IPS-NIHi7 (cell line): Measurements from ENCODE around the gene LIPE.

Experiments used
- DNase-seq: peaks from one replicate; pipeline ENCODE4 v3.0.0; 2012; ENCODE audit warnings: mixed read lengths; ENCODE audit errors: extremely low spot score

LIPE gene

DNA sequence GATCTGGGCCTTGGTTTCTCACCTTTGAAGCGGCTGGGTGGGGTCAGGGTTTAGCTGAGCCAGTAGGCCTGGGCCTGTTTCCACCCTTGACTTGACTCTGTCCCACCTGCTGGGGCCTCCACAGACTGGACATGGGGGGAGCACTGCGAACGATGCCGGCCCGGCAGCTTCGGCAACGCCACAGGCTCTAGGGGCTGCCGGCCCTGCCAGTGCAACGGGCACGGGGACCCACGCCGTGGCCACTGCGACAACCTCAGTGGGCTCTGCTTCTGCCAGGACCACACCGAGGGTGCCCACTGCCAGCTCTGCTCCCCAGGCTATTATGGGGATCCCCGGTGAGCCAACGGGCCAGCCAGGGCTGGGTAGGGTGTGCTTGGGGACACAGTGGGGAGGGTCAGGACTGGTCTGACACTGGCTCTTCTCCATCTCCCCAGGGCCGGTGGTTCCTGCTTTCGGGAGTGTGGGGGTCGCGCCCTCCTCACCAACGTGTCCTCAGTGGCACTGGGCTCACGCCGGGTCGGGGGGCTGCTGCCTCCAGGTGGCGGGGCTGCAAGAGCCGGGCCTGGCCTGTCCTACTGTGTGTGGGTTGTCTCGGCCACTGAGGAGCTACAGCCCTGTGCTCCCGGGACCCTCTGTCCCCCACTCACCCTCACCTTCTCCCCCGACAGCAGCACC lies 73.7 kb downstream of the LIPE start:
- no peak for DNase-seq

DNA sequence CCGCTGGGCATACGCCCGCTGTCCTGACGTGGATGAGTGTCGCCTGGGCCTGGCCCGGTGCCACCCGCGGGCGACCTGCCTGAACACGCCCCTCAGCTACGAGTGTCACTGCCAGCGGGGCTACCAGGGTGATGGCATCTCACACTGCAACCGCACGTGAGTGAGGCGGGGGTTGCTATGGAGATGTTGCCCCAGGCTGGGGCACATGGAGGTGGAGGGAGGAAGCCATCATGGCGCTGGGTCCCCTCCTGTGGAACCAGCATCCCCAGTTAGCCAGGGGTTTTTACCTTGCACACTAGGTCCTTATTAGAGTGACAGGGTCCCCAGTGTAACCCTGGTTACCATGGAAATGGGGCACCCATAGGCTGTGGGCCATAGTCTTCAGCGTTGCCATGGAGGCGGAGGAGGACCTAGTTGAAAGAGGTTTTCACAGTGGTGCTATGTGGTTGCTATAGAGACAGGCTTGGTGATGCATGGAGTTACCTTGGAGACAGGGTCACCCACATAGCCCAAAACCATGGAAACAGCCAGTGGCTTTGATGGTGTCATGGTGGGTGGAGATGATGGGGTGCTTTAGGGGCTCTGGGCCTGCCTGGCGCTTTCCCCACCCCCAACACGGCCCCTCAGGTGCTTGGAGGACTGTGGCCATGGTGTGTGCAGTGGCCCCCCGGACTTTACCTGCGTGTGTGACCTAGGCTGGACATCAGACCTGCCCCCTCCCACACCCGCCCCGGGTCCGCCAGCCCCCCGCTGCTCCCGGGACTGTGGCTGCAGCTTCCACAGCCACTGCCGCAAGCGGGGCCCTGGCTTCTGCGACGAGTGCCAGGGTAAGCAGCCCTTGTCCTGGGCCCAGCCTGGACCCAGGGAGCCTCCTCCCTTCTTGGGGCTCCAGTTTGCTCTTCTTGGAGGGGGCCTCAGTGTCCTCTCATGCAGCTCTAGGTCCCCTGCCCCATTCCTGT lies 74.6 kb downstream of the LIPE start:
- DNase-seq: no peak
